IMR-90 (cell line): ENCODE measurements around the gene GUCY1A2. TPM values are rescaled to one million over a fixed set of nuclear protein-coding genes. Genes with fewer than 3 reads are reported as not detected.

Source experiments
- ATAC-seq: fragments of 200-7000 bp; cut with Tn5 transposase; 2 replicates; pipeline ENCODE4 v1.9.1; 2020; ENCODE audit warnings: low read depth, mild to moderate bottlenecking, moderate library complexity
- BruUV-seq: library from RNA; stranded (reverse); fragments of 400-500 nt; replicated peaks from 2 replicates; lab custom pipeline; 2021; lab: Mats Ljungman, UMichigan
- CTCF ChIA-PET: fragments of 300-600 bp; formaldehyde crosslinking; extraction: SDS; loops from one replicate; lab custom pipeline; 2021; ENCODE audit warnings: antibody characterized with exemption; lab: Yijun Ruan, JAX
- POLR2A ChIA-PET: fragments of 300-600 bp; sonication (Branson Sonifier 250); formaldehyde crosslinking; loops from one replicate; lab custom pipeline; 2022; ENCODE audit warnings: antibody characterized with exemption; ENCODE audit not compliant: unreplicated experiment; lab: Charles Lee
- DNase-seq: peaks from one replicate; pipeline ENCODE4 v3.0.0; 2013
- H2AFZ ChIP-seq: replicated peaks from 2 replicates; pipeline ENCODE3; 2013; ENCODE audit warnings: low read length, mild to moderate bottlenecking; ENCODE audit not compliant: poor library complexity
- H2AK5ac ChIP-seq: 2 replicates; pipeline ENCODE4 v1.6.1; 2013; ENCODE audit warnings: low read depth, low read length, inconsistent platforms
- H2AK9ac ChIP-seq: replicated peaks from 2 replicates; pipeline ENCODE3; 2013; ENCODE audit warnings: mild to moderate bottlenecking, low read depth, low read length, moderate library complexity; ENCODE audit not compliant: poor library complexity
- H2BK120ac ChIP-seq: 2 replicates; pipeline ENCODE4 v1.6.1; 2013; ENCODE audit warnings: low read depth, low read length, inconsistent platforms
- H2BK15ac ChIP-seq: 3 replicates; pipeline ENCODE4 v1.6.1; 2013; ENCODE audit warnings: low read depth, low read length, inconsistent platforms
- H2BK20ac ChIP-seq: 2 replicates; pipeline ENCODE4 v1.6.1; 2013; ENCODE audit warnings: low read depth, mild to moderate bottlenecking, inconsistent platforms, low read length, moderate library complexity
- H2BK5ac ChIP-seq: 2 replicates; pipeline ENCODE4 v1.6.1; 2013; ENCODE audit warnings: mild to moderate bottlenecking, low read depth, low read length, inconsistent platforms; ENCODE audit not compliant: poor library complexity, severe bottlenecking
- H3K14ac ChIP-seq: replicated peaks from 2 replicates; pipeline ENCODE4 v1.6.1; 2013; ENCODE audit warnings: low read depth, low read length, inconsistent platforms
- H3K18ac ChIP-seq: 2 replicates; pipeline ENCODE4 v1.6.1; 2013; ENCODE audit warnings: low read depth, low read length, control low read depth
- H3K23ac ChIP-seq: 2 replicates; pipeline ENCODE4 v1.6.1; 2013; ENCODE audit warnings: low read depth, low read length, inconsistent platforms
- H3K27ac ChIP-seq: 2 replicates; pipeline ENCODE4 v1.5.1; 2013; ENCODE audit warnings: mild to moderate bottlenecking, control low read depth, low read length; ENCODE audit not compliant: insufficient read depth
- H3K27me3 ChIP-seq: 2 replicates; pipeline ENCODE4 v1.6.1; 2013; ENCODE audit warnings: low read length; ENCODE audit not compliant: control insufficient read depth, insufficient read depth
- H3K36me3 ChIP-seq: 2 replicates; pipeline ENCODE4 v1.6.1; 2013; ENCODE audit warnings: low read length, mixed read lengths; ENCODE audit not compliant: control insufficient read depth, insufficient read depth
- H3K4ac ChIP-seq: 2 replicates; pipeline ENCODE4 v1.6.1; 2013; ENCODE audit warnings: low read depth, low read length, inconsistent platforms
- H3K4me1 ChIP-seq: 2 replicates; pipeline ENCODE4 v1.6.1; 2013; ENCODE audit warnings: low read length, mixed read lengths; ENCODE audit not compliant: control insufficient read depth, insufficient read depth
- H3K4me2 ChIP-seq: 2 replicates; pipeline ENCODE4 v1.6.1; 2013; ENCODE audit warnings: low read depth, mild to moderate bottlenecking, control low read depth, low read length, moderate library complexity
- H3K4me3 ChIP-seq: 2 replicates; pipeline ENCODE4 v1.5.1; 2013; ENCODE audit warnings: low read depth, mild to moderate bottlenecking, control low read depth, low read length, moderate library complexity; ENCODE audit not compliant: insufficient read depth
- H3K56ac ChIP-seq: 2 replicates; pipeline ENCODE4 v1.6.1; 2013; ENCODE audit warnings: low read length, inconsistent platforms; ENCODE audit not compliant: insufficient read depth; ENCODE audit errors: extremely low read depth
- H3K79me1 ChIP-seq, 2 experiments: 2 replicates each; pipeline ENCODE4 v1.6.1; 2013; ENCODE audit warnings: low read length in 2 of 2, inconsistent platforms in 1 of 2, low read depth in 1 of 2
- H3K9ac ChIP-seq: 2 replicates; pipeline ENCODE4 v1.6.1; 2013; ENCODE audit warnings: low read depth, low read length, control low read depth
- H3K9me1 ChIP-seq: 2 replicates; pipeline ENCODE4 v1.6.1; 2013; ENCODE audit warnings: low read length, inconsistent platforms; ENCODE audit not compliant: insufficient read depth
- H3K9me3 ChIP-seq: 2 replicates; pipeline ENCODE4 v1.6.1; 2013; ENCODE audit warnings: low read length; ENCODE audit not compliant: control insufficient read depth, insufficient read depth
- H4K20me1 ChIP-seq: 2 replicates; pipeline ENCODE4 v1.6.1; 2013; ENCODE audit warnings: low read length, inconsistent platforms; ENCODE audit not compliant: insufficient read depth
- H4K5ac ChIP-seq: 2 replicates; pipeline ENCODE4 v1.6.1; 2013; ENCODE audit warnings: mild to moderate bottlenecking, low read depth, low read length, control low read depth
- H4K8ac ChIP-seq, 2 experiments: 2 replicates each; pipeline ENCODE4 v1.6.1; 2013; ENCODE audit warnings: low read depth in 2 of 2, low read length in 2 of 2, control low read depth in 1 of 2, inconsistent platforms in 1 of 2
- H4K91ac ChIP-seq: 2 replicates; pipeline ENCODE4 v1.6.1; 2013; ENCODE audit warnings: low read depth, low read length, inconsistent platforms; ENCODE audit not compliant: insufficient read depth
- BHLHE40 ChIP-seq: fragments of 150-350 bp; IDR thresholded peaks from 2 replicates; pipeline ENCODE4 v1.6.1; 2016; ENCODE audit warnings: mild to moderate bottlenecking, low read depth, low read length
- CEBPB ChIP-seq: IDR thresholded peaks from 2 replicates; pipeline ENCODE4 v1.6.1; 2012; ENCODE audit warnings: low read depth, low read length, improper control_type of control experiment
- CHD1 ChIP-seq: IDR thresholded peaks from 2 replicates; pipeline ENCODE4 v1.6.1; 2012; ENCODE audit warnings: low read depth, low read length, improper control_type of control experiment
- CTCF ChIP-seq: conservative IDR thresholded peaks from 2 replicates; pipeline ENCODE4 v1.5.1; 2012; ENCODE audit warnings: mild to moderate bottlenecking, low read depth, low read length, improper control_type of control experiment
- ELK1 ChIP-seq: fragments of 150-350 bp; IDR thresholded peaks from 2 replicates; pipeline ENCODE4 v1.6.1; 2016; ENCODE audit warnings: low read depth, mild to moderate bottlenecking, low read length, moderate library complexity, borderline replicate concordance
- FOS ChIP-seq: fragments of 150-350 bp; IDR thresholded peaks from 2 replicates; pipeline ENCODE4 v1.6.1; 2016; ENCODE audit warnings: low read depth, low read length
- MAFK ChIP-seq: IDR thresholded peaks from 2 replicates; pipeline ENCODE4 v1.6.1; 2012; ENCODE audit warnings: low read depth, low read length, improper control_type of control experiment
- MAZ ChIP-seq: IDR thresholded peaks from 2 replicates; pipeline ENCODE4 v1.6.1; 2012; ENCODE audit warnings: low read depth, mild to moderate bottlenecking, low read length, improper control_type of control experiment, moderate library complexity, borderline replicate concordance
- MXI1 ChIP-seq: IDR thresholded peaks from 2 replicates; pipeline ENCODE4 v1.6.1; 2012; ENCODE audit warnings: low read depth, mild to moderate bottlenecking, low read length, moderate library complexity, borderline replicate concordance
- NFE2L2 ChIP-seq: fragments of 150-350 bp; IDR thresholded peaks from 2 replicates; pipeline ENCODE4 v1.6.1; 2016; ENCODE audit warnings: low read depth, mild to moderate bottlenecking, low read length
- POLR2A ChIP-seq: IDR thresholded peaks from 2 replicates; pipeline ENCODE4 v1.6.1; 2012; ENCODE audit warnings: mild to moderate bottlenecking, low read depth, low read length
- RAD21 ChIP-seq: IDR thresholded peaks from 2 replicates; pipeline ENCODE4 v1.6.1; 2012; ENCODE audit warnings: low read length, improper control_type of control experiment
- RCOR1 ChIP-seq: IDR thresholded peaks from 2 replicates; pipeline ENCODE4 v1.6.1; 2012; ENCODE audit warnings: mild to moderate bottlenecking, low read length, improper control_type of control experiment; ENCODE audit not compliant: insufficient replicate concordance
- RFX5 ChIP-seq: IDR thresholded peaks from 2 replicates; pipeline ENCODE4 v1.8.0; 2012; ENCODE audit warnings: low read depth, mild to moderate bottlenecking, low read length, moderate library complexity
- SMC3 ChIP-seq: fragments of 150-350 bp; IDR thresholded peaks from 2 replicates; pipeline ENCODE4 v1.6.1; 2016; ENCODE audit warnings: low read depth, mild to moderate bottlenecking, antibody characterized with exemption, low read length, moderate library complexity
- USF2 ChIP-seq: fragments of 150-350 bp; IDR thresholded peaks from 2 replicates; pipeline ENCODE4 v1.6.1; 2017; ENCODE audit warnings: mild to moderate bottlenecking, antibody characterized with exemption, low read length, low read depth
- WGBS, 2 experiments: methylation state at CpG; one replicate each; pipeline versions ENCODE4 v1.1.5 to v1.1.7; 2013; ENCODE audit warnings: missing lambda C conversion rate in 2 of 2; ENCODE audit not compliant: insufficient read length in 1 of 2; ENCODE audit errors: extremely low coverage in 2 of 2; 5-methylcytosine and 5-hydroxymethylcytosine counted together
- dilution Hi-C: fragments of 300-500 bp; cut with HindIII; formaldehyde crosslinking; loops from one replicate; pipeline ENCODE4 v1.14.3; 2018; ENCODE audit warnings: low sequenced_read_pairs; ENCODE audit not compliant: unreplicated experiment
- in situ Hi-C: fragments of 300-500 bp; cut with MboI; formaldehyde crosslinking; loops from 3 replicates; pipeline ENCODE4 v1.14.3; 2019; ENCODE audit warnings: low sequenced_read_pairs, inconsistent platforms, mixed read lengths
- intact Hi-C: fragments of 100-400 bp; cut with micrococcal nuclease; formaldehyde crosslinking; loops from 2 replicates; pipeline ENCODE4 v1.10.0; 2022
- polyA plus RNA-seq, 3 experiments: library from polyadenylated mRNA; depleted of rRNA; stranded (reverse); fragments of >200 nt; gene quantifications; 2 replicates each; pipeline ENCODE4 v1.2.3, GENCODE V29; 2012; ENCODE audit warnings: low replicate concordance in 1 of 3
- total RNA-seq: library from RNA; depleted of rRNA; stranded (reverse); fragments of >200 nt; gene quantifications from 2 replicates; pipeline ENCODE4 v1.2.3, GENCODE V29; 2012

Gene GUCY1A2
- total and polyA plus RNA-seq, 2 of the 4 experiments (the other 2 are of a cell fraction) = under 0.01 to 0.03 TPM

- ChIA-PET CTCF (no interaction called here), POLR2A (no interaction called here)
- Histone ChIP-seq H2AFZ (no peak overlapping the region), H2BK5ac (no peak overlapping the region), H3K4me3 (no peak overlapping the region), H3K36me3 (no peaks in the 10 kb centered on the region), H3K9me3 (no peaks in the 10 kb centered on the region), H4K20me1 (no peaks in the 10 kb centered on the region), H3K18ac (no peak overlapping the region), H2AK5ac (no peak overlapping the region), H4K8ac (no peak overlapping the region), H3K27me3 (no peaks in the 10 kb centered on the region), H3K27ac (no peak overlapping the region), H3K9ac (no peak overlapping the region), H2BK120ac (no peak overlapping the region), H3K4me1 (no peaks in the 10 kb centered on the region), H2BK20ac (no peak overlapping the region), H3K4ac (no peak overlapping the region), H3K79me1 (no peaks in the 10 kb centered on the region), H3K4me2 (no peak overlapping the region), H4K91ac (no peak overlapping the region), H3K56ac (no peak overlapping the region), H3K9me1 (no peaks in the 10 kb centered on the region), H4K5ac (no peak overlapping the region), H2BK15ac (no peak overlapping the region), H2AK9ac (no peak overlapping the region), H3K14ac (no peak overlapping the region), H3K23ac (no peak overlapping the region)
- no CpG with 5 or more reads among the region's 3 CpGs for WGBS, 2 experiments
- no TSS peak for BruUV-seq
- ATAC-seq = no peak
- in situ Hi-C loops = no loop called here
- dilution Hi-C loops = no loop called here
- no peak for TF ChIP-seq RCOR1
- TF ChIP-seq USF2 = no peak
- TF ChIP-seq SMC3 = no peak
- no peak for TF ChIP-seq POLR2A
- TF ChIP-seq CHD1 = no peak
- no peak for TF ChIP-seq MAFK
- no peak for TF ChIP-seq RFX5
- no peak for TF ChIP-seq NFE2L2
- TF ChIP-seq CEBPB = no peak
- TF ChIP-seq BHLHE40 = no peak
- no peak for TF ChIP-seq MAZ
- no peak for TF ChIP-seq FOS
- TF ChIP-seq RAD21 = no peak
- TF ChIP-seq MXI1 = no peak
- no peak for TF ChIP-seq ELK1
- TF ChIP-seq CTCF = no peak
- no peak for DNase-seq
- intact Hi-C loops = no loop called here
Observed at GRCh38 chr11:106683435-106683834, 334.8 kb downstream of the GUCY1A2 start.
